ENCODE measurements around the gene PHLDA3.

DNA sequence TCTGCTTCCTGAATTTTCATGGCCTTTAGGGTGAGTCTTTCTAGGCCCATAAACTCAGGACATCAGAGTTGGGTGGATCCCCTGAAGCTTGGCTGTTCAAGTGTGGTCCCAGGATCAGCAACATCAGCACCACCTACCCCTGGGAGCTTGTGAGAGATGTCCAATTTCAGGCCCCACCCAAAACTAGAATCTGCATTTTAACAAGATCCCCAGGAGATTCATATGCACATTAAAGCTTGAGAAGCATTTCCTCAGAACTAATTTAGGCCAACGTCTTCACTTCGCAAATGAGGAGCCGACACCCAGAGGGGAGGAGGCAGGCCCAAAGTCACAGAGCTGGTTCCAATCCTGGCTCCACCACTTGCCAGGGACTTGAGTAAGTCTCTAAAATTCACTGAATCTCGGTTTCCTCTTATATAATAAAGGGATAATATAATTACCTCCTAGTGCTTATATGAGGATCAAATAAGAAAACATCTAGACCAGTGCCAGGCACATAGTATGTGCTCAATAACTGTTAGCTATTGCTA is 10.3 kb upstream of the PHLDA3 start:
- TF ChIP-seq, protein P1, sequence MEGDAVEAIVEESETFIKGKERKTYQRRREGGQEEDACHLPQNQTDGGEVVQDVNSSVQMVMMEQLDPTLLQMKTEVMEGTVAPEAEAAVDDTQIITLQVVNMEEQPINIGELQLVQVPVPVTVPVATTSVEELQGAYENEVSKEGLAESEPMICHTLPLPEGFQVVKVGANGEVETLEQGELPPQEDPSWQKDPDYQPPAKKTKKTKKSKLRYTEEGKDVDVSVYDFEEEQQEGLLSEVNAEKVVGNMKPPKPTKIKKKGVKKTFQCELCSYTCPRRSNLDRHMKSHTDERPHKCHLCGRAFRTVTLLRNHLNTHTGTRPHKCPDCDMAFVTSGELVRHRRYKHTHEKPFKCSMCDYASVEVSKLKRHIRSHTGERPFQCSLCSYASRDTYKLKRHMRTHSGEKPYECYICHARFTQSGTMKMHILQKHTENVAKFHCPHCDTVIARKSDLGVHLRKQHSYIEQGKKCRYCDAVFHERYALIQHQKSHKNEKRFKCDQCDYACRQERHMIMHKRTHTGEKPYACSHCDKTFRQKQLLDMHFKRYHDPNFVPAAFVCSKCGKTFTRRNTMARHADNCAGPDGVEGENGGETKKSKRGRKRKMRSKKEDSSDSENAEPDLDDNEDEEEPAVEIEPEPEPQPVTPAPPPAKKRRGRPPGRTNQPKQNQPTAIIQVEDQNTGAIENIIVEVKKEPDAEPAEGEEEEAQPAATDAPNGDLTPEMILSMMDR (IDR thresholded peaks at IDR 0.05; ENCODE audit: extremely low read depth in 1 of 2, insufficient read depth in 1 of 2, low read depth in 1 of 2, low read length in 2 of 2): no peak
- no peak for TF ChIP-seq POLR2A (IDR thresholded peaks at IDR 0.05; ENCODE audit: low read depth, low read length)
- no peak for TF ChIP-seq POLR2AphosphoS5 (IDR thresholded peaks at IDR 0.05; ENCODE audit: insufficient read depth, low read depth, low read length)
- TF ChIP-seq, protein P2, sequence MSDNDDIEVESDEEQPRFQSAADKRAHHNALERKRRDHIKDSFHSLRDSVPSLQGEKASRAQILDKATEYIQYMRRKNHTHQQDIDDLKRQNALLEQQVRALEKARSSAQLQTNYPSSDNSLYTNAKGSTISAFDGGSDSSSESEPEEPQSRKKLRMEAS (IDR thresholded peaks at IDR 0.05; ENCODE audit: insufficient read depth, insufficient read length): no peak
